GM21381 (cell line): Measurements from ENCODE around the gene FITM2.
"Not testable (repeated sequence)": the region's sequence is repeated elsewhere in the genome, so short reads cannot be mapped to it uniquely, and the experiment has no call there.

Experiments used
- ATAC-seq: cut with Tn5 transposase; IDR thresholded peaks from one replicate; pipeline ENCODE4 v1.9.1; 2021; ENCODE audit warnings: mild to moderate bottlenecking, moderate library complexity; ENCODE audit not compliant: unreplicated experiment

The FITM2 gene, protein sequence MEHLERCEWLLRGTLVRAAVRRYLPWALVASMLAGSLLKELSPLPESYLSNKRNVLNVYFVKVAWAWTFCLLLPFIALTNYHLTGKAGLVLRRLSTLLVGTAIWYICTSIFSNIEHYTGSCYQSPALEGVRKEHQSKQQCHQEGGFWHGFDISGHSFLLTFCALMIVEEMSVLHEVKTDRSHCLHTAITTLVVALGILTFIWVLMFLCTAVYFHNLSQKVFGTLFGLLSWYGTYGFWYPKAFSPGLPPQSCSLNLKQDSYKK

DNA sequence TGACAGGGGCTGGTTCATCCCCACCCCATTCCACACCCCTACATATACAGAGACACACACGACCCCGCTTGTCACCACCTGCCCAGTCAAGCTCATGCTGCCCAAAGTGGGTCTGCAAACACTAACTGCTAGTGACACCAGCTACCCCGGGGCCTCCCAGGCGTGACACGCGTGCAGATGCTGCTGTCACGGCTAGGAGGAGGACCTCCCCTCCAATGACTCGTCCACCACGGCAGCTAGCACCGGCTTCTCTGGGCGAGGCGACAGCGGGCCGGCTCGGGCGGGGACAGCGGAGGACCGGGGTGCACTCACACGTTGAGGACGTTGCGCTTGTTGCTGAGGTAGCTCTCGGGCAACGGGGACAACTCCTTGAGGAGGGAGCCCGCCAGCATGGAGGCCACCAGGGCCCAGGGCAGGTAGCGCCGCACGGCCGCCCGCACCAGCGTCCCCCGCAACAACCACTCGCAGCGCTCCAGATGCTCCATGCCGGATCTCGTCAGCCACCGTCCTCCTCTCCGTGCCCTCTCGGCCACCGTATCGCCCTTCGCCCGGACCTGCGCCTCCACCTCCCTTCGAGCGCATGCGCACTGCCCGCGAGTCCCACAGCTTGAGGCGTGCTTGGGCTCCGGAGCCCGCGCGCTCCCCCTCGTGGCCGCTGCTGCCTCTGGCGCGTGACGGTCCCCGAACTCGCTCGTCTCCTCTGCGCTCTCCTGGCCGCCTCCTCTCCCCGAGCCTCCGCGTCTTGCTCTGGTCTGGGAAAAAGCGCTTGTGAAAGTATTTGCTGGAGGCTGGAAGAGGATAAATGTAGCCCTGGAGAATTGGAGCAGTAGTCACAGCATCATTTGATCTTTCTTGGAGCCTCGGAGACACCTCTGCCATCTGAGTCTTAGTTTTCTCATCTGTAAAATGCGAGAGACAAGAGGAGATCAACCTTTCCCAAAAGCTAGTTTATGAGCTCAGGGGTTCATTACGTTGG lies at the start of gene FITM2:
FITM2 (minus strand) TSS at position 539 of the 976 bp plus-strand sequence; CDS start at position 485, 54 bp downstream.
- peak; percentile 92 for ATAC-seq

GRCh38 chr20:44360221-44360620 lies 49.2 kb upstream of the FITM2 start:
- no peak for ATAC-seq

GRCh38 chr20:44358776-44359175 lies 47.8 kb upstream of the FITM2 start:
- ATAC-seq = no peak

- ATAC-seq = no peak
These were observed 46.6 kb upstream of the FITM2 start for GRCh38 chr20:44357555-44358125.

- ATAC-seq = no peak
These were observed 46.0 kb upstream of the FITM2 start for GRCh38 chr20:44357020-44357419.

- no peak for ATAC-seq
These were observed 45.3 kb upstream of the FITM2 start for GRCh38 chr20:44356353-44356723.

DNA sequence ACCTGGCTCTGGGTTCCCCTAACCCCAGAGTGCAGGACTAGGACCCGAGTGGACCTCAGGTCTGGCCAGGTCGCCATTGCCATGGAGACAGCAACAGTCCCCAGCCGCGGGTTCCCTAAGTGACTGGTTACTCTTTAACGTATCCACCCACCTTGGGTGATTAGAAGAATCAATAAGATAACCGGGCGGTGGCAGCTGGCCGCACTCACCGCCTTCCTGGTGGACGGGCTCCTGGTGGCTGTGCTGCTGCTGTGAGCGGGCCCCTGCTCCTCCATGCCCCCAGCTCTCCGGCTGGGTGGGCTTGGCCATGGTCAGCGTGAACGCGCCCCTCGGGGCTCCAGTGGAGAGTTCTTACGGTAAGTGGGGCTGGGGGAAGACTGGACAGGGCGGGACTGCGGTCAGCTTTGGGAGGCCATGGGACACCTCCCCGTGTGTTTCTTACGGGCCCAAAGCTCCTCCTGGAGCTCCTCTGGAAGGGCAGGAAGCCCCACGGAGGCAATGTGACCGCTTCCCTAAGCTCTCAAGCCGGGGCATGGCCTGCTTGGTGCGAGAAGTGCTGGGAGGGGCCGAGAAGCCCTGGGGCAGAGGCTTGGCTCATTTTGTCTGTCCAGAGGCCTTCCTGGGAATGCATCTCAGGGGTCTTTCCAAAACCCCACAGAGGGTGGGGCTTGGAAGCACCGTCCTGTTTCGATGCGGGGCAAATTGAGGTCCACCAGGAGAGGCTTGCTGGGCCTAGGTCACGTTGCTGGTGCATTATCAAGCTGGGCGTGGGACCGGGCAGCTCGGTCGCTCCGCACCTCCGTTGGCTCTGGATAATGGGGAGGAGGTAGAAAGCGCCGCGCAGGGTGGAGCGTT lies 44.7 kb upstream of the FITM2 start, which contains the start of gene HNF4A:
HNF4A (plus strand) TSS at position 202 of the 855 bp plus-strand sequence; CDS start at position 308, 106 bp downstream.
- no peak for ATAC-seq

DNA sequence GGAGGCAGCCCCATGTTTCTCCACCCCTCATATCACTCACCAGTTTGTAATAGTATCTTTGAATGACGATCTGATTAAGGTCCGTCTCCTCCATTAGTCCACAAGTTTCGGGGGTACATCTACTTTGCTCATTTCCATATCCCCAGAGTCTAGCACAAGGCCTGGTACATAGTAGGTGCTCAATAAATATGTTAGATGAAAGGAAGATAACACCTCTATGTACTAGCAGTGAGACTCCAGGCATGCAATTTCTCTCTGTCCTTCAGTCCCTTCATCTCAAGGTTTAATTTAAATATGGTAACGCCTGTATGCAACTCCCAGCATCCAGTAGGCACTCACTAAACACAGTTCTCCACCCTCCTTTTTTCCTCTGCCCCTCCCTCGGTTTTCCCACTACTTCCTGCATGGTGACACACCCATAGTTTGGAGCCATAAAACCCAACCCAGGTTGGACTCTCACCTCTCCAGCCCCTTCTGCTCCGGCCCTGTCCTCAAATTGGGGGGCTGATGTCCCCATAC lies 44.0 kb upstream of the FITM2 start:
- ATAC-seq = no peak

DNA sequence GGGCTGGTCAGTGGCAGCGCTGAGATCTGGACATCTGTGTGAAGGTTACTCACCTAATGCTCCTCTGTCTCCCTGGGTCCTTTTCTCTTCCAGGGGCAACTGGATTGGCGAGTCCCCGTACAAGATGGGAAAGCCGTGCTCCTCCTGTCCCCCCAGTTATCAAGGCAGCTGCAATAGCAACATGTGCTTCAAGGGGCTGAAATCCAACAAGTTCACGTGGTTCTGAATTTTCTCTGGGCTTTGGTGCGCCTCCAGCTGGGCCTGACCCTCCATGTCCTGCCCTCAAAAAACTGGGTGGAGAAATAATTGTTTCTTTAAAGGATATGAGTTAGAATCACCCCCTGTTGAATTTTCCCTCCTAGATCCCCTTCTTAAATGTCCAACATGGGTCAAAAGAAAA lies 39.6 kb upstream of the FITM2 start:
- no peak for ATAC-seq

- ATAC-seq = no peak
These were observed 38.3 kb upstream of the FITM2 start for GRCh38 chr20:44349349-44349748.

DNA sequence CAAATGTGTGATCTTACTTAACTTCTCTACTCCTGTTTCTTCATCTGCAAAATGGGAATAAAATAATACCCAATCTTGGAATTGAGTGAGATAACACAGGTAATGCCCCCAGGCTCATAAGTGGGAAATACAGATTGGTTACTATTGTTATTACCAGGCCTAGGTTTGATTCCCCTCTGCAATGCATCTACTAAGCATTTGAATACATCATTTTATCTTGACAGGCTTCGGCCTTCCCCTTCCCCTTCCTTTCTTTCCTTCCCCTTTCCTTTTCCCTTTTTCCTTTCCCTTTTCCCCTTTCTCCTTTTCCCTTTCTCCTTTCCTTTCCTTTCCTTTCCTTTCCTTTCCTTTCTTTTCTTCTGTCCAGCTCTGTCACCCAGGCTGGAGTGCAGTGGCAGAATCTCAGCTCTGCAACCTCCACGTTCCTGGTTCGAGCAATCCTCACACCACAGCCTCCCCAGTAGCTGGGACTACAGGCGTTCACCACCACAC lies 37.2 kb upstream of the FITM2 start:
- ATAC-seq = no peak

DNA sequence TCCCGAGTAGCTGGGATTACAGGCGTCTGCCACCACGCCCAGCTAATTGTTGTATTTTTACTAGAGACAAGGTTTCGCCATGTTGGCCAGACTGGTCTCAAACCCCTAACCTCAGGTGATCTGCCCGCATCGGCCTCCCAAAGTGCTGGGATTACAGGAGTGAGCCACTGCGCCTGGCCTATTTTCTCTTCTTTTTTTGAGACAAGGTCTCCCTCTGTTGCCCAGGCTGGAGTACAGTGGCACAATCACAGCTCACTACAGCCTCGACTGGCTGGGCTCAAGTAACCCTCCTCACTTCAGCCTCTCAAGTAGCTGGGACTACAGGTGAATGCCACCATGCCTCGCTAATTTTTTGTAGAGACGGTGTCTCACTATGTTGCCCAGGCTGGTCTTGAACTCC lies 34.9 kb upstream of the FITM2 start:
- not testable (repeated sequence) for ATAC-seq

DNA sequence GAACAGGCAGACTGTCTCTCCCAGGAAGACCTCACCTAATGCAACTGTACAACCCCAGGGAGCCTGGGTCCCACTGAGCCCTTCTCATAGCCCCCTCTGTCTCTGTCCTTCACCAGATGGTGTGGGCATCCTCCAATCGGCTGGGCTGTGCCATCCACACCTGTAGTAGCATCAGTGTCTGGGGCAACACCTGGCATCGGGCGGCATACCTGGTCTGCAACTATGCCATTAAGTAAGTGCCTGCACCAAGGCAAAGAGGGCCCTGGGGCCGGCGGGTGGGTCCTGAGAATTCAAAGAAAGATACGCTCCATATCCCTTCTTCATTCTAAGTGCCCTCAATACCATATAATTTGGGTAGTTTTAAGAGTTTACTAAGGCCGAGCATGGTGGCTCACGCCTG lies 34.1 kb upstream of the FITM2 start:
- ATAC-seq = no peak

DNA sequence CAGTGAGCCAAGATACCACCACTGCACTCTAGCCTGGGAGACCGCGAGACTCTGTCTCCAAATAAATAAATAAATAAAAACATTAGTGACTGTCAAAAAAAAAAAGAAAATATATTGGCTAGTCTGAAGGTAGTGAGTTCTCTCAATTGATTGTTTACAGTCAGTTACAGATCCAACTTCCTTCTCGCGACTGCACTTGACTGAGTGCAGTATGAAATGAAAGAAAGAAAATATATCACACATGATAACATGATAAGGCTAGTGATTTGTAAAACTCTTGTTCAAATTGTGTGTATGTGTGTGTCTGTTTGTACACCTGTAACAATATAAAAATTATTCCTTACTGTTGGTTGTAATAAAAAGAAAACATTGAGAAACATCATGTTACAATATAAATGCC lies 33.7 kb upstream of the FITM2 start:
- ATAC-seq = no peak

DNA sequence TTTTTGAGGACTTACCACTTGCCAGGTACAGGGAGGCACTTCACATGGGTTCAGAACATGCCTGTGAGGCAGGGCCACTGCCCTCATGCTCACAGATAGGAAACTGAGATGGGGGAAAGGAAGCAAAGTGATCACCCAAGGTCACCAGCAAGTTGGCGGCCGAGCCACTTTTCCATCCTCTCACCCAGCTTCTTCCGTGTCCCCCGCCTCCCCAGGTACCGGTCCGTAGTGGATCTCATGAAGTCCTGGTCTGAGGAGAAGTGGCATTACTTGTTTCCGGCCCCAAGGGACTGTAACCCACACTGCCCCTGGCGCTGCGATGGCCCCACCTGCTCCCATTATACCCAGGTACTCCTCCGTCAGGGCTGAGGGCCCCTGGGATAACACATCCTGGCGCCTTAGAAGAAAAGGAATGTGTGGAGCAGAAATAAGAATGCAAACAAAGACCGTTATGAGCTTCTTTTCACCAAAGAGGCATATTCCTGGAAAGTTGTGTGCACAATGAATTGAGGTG lies 32.2 kb upstream of the FITM2 start:
- ATAC-seq = no peak

GRCh38 chr20:44342248-44342647 lies 31.2 kb upstream of the FITM2 start:
- ATAC-seq = no peak

GRCh38 chr20:44336725-44337380 lies 25.9 kb upstream of the FITM2 start, which contains the start of gene R3HDML:
TSS of gene R3HDML (plus strand) at chr20:44337043. CDS start at chr20:44337158, 115 bp downstream.
- ATAC-seq = no peak

DNA sequence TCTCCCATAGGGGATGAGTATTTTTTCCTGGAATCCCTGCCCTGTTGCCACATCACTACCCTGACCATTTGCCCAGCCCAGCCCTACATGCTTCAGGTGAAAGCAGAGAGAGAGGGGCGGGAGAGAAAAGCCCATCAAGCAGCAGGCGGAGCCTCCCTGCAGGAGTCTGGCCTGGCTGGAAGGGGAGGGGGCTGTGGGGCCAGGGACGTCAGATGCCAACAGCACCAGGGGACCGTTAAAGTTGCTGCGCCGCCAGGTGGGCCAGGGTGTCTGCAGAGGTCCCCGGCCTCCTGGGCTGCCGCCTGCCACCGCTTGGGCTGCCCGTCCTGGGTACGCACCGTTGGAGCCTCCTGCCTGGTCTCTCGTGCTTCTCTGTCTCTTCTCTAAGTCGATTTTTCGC lies 25.1 kb upstream of the FITM2 start:
- ATAC-seq = no peak

- ATAC-seq = no peak
These were observed 24.7 kb upstream of the FITM2 start for GRCh38 chr20:44335675-44336074.
